OCI-LY3 (cell line): ENCODE measurements around the gene DDX31.

ENCODE experiments used
- H2AFZ ChIP-seq: fragments of 200-600, 300-600 bp; shearing (Covaris generic); 2 replicates; pipeline ENCODE4 v1.6.0; 2014; ENCODE audit warnings: antibody characterized with exemption, low read depth, low read length
- H3K27ac ChIP-seq: fragments of 200-600, 300-600 bp; sonication (generic); 2 replicates; pipeline ENCODE4 v1.5.1; 2014; ENCODE audit warnings: mild to moderate bottlenecking, low read length, moderate library complexity, mixed read lengths
- H3K27me3 ChIP-seq: fragments of 200-600, 300-600 bp; sonication (generic); 2 replicates; pipeline ENCODE4 v1.6.1; 2014; ENCODE audit warnings: low read depth, low read length, mixed read lengths
- H3K36me3 ChIP-seq: fragments of 200-600, 300-600 bp; sonication (generic); replicated peaks from 2 replicates; pipeline ENCODE3; 2014; ENCODE audit warnings: low read depth, low read length, mixed read lengths
- H3K4me1 ChIP-seq: fragments of 300-600, 200-600 bp; sonication (generic); 2 replicates; pipeline ENCODE4 v1.6.1; 2014; ENCODE audit warnings: low read length, mixed read lengths
- H3K4me2 ChIP-seq: fragments of 200-600, 300-600 bp; sonication (generic); 2 replicates; pipeline ENCODE4 v1.6.1; 2014; ENCODE audit warnings: low read length, mixed read lengths
- H3K4me3 ChIP-seq: fragments of 300-600, 200-600 bp; sonication (generic); 2 replicates; pipeline ENCODE4 v1.5.1; 2014; ENCODE audit warnings: antibody characterized with exemption, mild to moderate bottlenecking, low read length, moderate library complexity
- H3K79me2 ChIP-seq: fragments of 300-600, 200-600 bp; shearing (Covaris generic); 2 replicates; pipeline ENCODE4 v1.6.1; 2014; ENCODE audit warnings: mild to moderate bottlenecking, low read length, mixed read lengths
- H3K9ac ChIP-seq: fragments of 300-600, 200-600 bp; shearing (Covaris generic); 2 replicates; pipeline ENCODE4 v1.6.0; 2014; ENCODE audit warnings: mild to moderate bottlenecking, low read length, moderate library complexity
- H3K9me3 ChIP-seq: fragments of 200-600, 300-600 bp; shearing (Covaris generic); 2 replicates; pipeline ENCODE4 v1.6.1; 2014; ENCODE audit warnings: low read length, mixed read lengths; ENCODE audit not compliant: insufficient read depth
- H4K20me1 ChIP-seq: fragments of 200-600, 300-600 bp; sonication (generic); 2 replicates; pipeline ENCODE4 v1.6.1; 2016; ENCODE audit warnings: low read length, mixed read lengths; ENCODE audit not compliant: insufficient read depth
- EZH2phosphoT487 ChIP-seq: fragments of 200-600 bp; shearing (Covaris generic); IDR thresholded peaks from 2 replicates; pipeline ENCODE4 v1.6.1; 2018; ENCODE audit warnings: antibody characterized with exemption, mixed run types, low read depth
- TF ChIP-seq, protein P1 (sequence below): fragments of 200-600, 300-600 bp; sonication (generic); IDR thresholded peaks from 2 replicates; pipeline ENCODE4 v1.5.1; 2014; ENCODE audit warnings: antibody characterized with exemption, low read length, low read depth

Gene DDX31

DNA sequence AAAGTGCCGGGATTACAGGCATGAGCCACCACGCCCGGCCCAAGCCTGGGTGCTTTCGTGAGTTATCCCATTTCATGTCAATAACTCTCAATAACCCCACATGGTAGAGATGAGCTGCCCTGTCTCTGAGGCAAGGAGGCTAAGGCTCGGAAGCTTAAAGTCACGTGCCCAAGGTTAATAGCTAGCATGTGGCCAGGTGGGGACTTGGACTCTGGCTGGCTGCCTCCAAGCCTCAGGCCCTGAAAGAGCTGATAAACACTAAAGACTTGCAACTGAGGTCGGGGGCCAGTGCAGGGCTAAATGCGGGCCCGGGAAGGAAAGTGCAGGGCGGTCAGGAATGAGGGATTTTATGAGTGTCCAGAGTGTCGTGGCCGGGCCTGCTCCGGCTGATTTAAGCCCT, 118.2 kb downstream of the DDX31 start:
- no peak overlapping the region for H3K9ac ChIP-seq
- H3K36me3 ChIP-seq, result no peaks in the 10 kb centered on the region
- no peak overlapping the region for H3K4me3 ChIP-seq
- H3K79me2 ChIP-seq, result no peaks in the 10 kb centered on the region
- TF ChIP-seq, protein P1, sequence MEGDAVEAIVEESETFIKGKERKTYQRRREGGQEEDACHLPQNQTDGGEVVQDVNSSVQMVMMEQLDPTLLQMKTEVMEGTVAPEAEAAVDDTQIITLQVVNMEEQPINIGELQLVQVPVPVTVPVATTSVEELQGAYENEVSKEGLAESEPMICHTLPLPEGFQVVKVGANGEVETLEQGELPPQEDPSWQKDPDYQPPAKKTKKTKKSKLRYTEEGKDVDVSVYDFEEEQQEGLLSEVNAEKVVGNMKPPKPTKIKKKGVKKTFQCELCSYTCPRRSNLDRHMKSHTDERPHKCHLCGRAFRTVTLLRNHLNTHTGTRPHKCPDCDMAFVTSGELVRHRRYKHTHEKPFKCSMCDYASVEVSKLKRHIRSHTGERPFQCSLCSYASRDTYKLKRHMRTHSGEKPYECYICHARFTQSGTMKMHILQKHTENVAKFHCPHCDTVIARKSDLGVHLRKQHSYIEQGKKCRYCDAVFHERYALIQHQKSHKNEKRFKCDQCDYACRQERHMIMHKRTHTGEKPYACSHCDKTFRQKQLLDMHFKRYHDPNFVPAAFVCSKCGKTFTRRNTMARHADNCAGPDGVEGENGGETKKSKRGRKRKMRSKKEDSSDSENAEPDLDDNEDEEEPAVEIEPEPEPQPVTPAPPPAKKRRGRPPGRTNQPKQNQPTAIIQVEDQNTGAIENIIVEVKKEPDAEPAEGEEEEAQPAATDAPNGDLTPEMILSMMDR, result no peak
- TF ChIP-seq EZH2phosphoT487, result no peak
- H2AFZ ChIP-seq, result no peak overlapping the region
- no peaks in the 10 kb centered on the region for H3K9me3 ChIP-seq
- no peaks in the 10 kb centered on the region for H4K20me1 ChIP-seq
- H3K27me3 ChIP-seq, result no peaks in the 10 kb centered on the region
- no peak overlapping the region for H3K4me2 ChIP-seq
- no peak overlapping the region for H3K27ac ChIP-seq
- H3K4me1 ChIP-seq, result peaks cover 2% of the 10 kb centered on the region; the same call in 1 of the 2 replicates

- H3K4me3 ChIP-seq, result no peak overlapping the region
- H3K9me3 ChIP-seq, result no peaks in the 10 kb centered on the region
- H3K79me2 ChIP-seq, result no peaks in the 10 kb centered on the region
- no peaks in the 10 kb centered on the region for H3K27me3 ChIP-seq
- no peak overlapping the region for H3K9ac ChIP-seq
- no peak overlapping the region for H3K27ac ChIP-seq
- no peak overlapping the region for H2AFZ ChIP-seq
- no peaks in the 10 kb centered on the region for H3K36me3 ChIP-seq
- peaks cover 3% of the 10 kb centered on the region; the same call in 1 of the 2 replicates for H3K4me1 ChIP-seq
- no peaks in the 10 kb centered on the region for H4K20me1 ChIP-seq
- no peak overlapping the region for H3K4me2 ChIP-seq
- no peak for TF ChIP-seq EZH2phosphoT487
- TF ChIP-seq, protein P1, result no peak
Observed at GRCh38 chr9:132548751-132549640, 120.8 kb downstream of the DDX31 start.

DNA sequence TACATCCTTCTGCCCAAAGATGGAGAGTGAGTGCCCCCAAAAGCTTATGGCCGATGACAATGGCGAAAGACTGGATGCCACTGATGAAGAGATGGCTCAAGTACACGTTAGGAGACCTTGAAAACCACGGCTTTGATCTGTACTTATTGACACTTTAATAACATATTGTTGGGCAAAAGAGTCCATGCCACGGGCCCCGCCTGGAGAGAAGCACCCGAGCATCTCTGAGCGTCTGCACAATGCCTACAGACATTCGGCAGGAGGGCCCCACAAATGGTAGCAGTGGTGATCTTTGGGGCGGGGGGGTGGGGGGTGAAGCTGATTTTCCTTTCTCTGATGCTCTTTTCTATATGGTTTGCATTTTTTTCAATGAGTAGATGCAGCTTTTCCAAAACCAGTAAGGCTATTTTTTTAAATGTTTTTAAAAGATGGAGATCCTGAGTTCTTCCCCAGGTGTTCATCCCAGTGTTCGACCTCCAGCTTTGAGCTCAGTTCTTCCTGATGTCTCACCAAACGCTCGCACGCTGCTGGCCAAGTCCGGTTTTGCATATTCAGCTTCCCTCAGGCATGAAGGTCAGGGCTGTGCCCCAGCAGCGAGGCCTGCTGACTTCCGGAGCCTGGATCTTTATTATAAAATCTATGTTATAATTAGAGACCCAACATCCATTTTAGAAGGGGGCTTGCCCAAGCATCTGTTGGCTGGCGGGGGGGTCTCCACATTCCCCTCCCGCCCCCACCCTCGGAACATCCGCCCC, 121.6 kb downstream of the DDX31 start:
- H3K36me3 ChIP-seq, result no peaks in the 10 kb centered on the region
- H3K27ac ChIP-seq, result no peak overlapping the region
- TF ChIP-seq EZH2phosphoT487, result no peak
- TF ChIP-seq, protein P1, result no peak
- H3K9ac ChIP-seq, result no peak overlapping the region
- no peaks in the 10 kb centered on the region for H3K9me3 ChIP-seq
- no peaks in the 10 kb centered on the region for H3K27me3 ChIP-seq
- H3K4me1 ChIP-seq, result peaks cover 3% of the 10 kb centered on the region; the same call in 1 of the 2 replicates
- no peak overlapping the region for H3K4me3 ChIP-seq
- no peak overlapping the region for H2AFZ ChIP-seq
- no peak overlapping the region for H3K4me2 ChIP-seq
- H3K79me2 ChIP-seq, result no peaks in the 10 kb centered on the region
- no peaks in the 10 kb centered on the region for H4K20me1 ChIP-seq

- no peak overlapping the region for H3K9ac ChIP-seq
- H2AFZ ChIP-seq, result no peak overlapping the region
- H3K27ac ChIP-seq, result no peak overlapping the region
- no peak overlapping the region for H3K4me3 ChIP-seq
- H3K4me2 ChIP-seq, result no peak overlapping the region
- H3K9me3 ChIP-seq, result no peaks in the 10 kb centered on the region
- no peaks in the 10 kb centered on the region for H3K79me2 ChIP-seq
- H3K36me3 ChIP-seq, result no peaks in the 10 kb centered on the region
- no peak for TF ChIP-seq EZH2phosphoT487
- TF ChIP-seq, protein P1, result no peak
- H3K27me3 ChIP-seq, result no peaks in the 10 kb centered on the region
- H3K4me1 ChIP-seq, result peaks cover 3% of the 10 kb centered on the region; the same call in 1 of the 2 replicates
- no peaks in the 10 kb centered on the region for H4K20me1 ChIP-seq
Observed at GRCh38 chr9:132547436-132547835, 122.3 kb downstream of the DDX31 start.
